H1 (cell line): ENCODE results near the gene ATP6V1F. TPM values are rescaled to one million over a fixed set of nuclear protein-coding genes. Genes with fewer than 3 reads are reported as not detected.

ENCODE experiments used
- CTCF ChIA-PET: fragments of 300-600 bp; sonication (Branson Sonifier 250); formaldehyde crosslinking; loops from one replicate; lab custom pipeline; 2021; ENCODE audit not compliant: partially characterized antibody; lab: Charles Lee
- POLR2A ChIA-PET: fragments of 300-600 bp; sonication (Branson Sonifier 250); formaldehyde crosslinking; loops from one replicate; lab custom pipeline; 2021; ENCODE audit warnings: inconsistent platforms; ENCODE audit not compliant: partially characterized antibody; lab: Charles Lee
- DNase-seq, 2 experiments: peaks; one replicate each; pipeline versions ENCODE4 v3.0.0 to v3.0.0-alpha.2; 2010 to 2022; ENCODE audit warnings: low spot score in 2 of 2, low read depth in 1 of 2, mixed read lengths in 1 of 2
- FAIRE-seq: peaks from 2 replicates; lab custom pipeline; 2011; peaks lifted over from hg19 to GRCh38; lab: Jason Lieb, UNC
- H2AFZ ChIP-seq: 2 replicates; pipeline ENCODE4 v1.8.1; 2012; ENCODE audit warnings: low read length, inconsistent platforms
- H2AK5ac ChIP-seq: 2 replicates; pipeline ENCODE4 v1.6.1; 2013; ENCODE audit warnings: low read depth, low read length
- H2BK120ac ChIP-seq: replicated peaks from 2 replicates; pipeline ENCODE3; 2013; ENCODE audit warnings: low read depth, low read length, inconsistent platforms
- H2BK12ac ChIP-seq: 2 replicates; pipeline ENCODE4 v1.6.1; 2013; ENCODE audit warnings: low read depth, low read length
- H2BK15ac ChIP-seq: 2 replicates; pipeline ENCODE4 v1.6.1; 2013; ENCODE audit warnings: low read length
- H2BK20ac ChIP-seq: 2 replicates; pipeline ENCODE4 v1.6.1; 2013; ENCODE audit warnings: low read length
- H2BK5ac ChIP-seq: 2 replicates; pipeline ENCODE4 v1.6.1; 2013; ENCODE audit warnings: low read depth, low read length
- H3K14ac ChIP-seq: 2 replicates; pipeline ENCODE4 v1.6.1; 2013; ENCODE audit warnings: inconsistent platforms; ENCODE audit not compliant: insufficient read length
- H3K18ac ChIP-seq: 2 replicates; pipeline ENCODE4 v1.6.1; 2013; ENCODE audit warnings: low read length; ENCODE audit errors: extremely low read depth
- H3K23ac ChIP-seq: 2 replicates; pipeline ENCODE4 v1.6.1; 2013; ENCODE audit warnings: inconsistent platforms; ENCODE audit not compliant: insufficient read length
- H3K23me2 ChIP-seq: 2 replicates; pipeline ENCODE4 v1.6.1; 2013; ENCODE audit warnings: low read depth, low read length
- H3K27ac ChIP-seq: 2 replicates; pipeline ENCODE4 v1.6.1; 2011; ENCODE audit warnings: low read depth, low read length, inconsistent platforms
- H3K27me3 ChIP-seq, 4 experiments: replicated peaks in 1 of 4; 1 replicate in 1 of 4; 2 replicates in 3 of 4; pipeline versions ENCODE4 v1.6.1 to v1.8.1; 2011 to 2013; ENCODE audit warnings: low read length in 3 of 4, mild to moderate bottlenecking in 3 of 4, inconsistent platforms in 2 of 4, mixed read lengths in 2 of 4, moderate library complexity in 1 of 4; ENCODE audit not compliant: control insufficient read depth in 3 of 4, insufficient read depth in 3 of 4; ENCODE audit errors: extremely low read depth in 1 of 4
- H3K36me3 ChIP-seq, 4 experiments: 2 replicates each; pipeline versions ENCODE4 v1.6.1 to v1.8.1; 2011 to 2013; ENCODE audit warnings: mild to moderate bottlenecking in 4 of 4, low read length in 3 of 4, moderate library complexity in 2 of 4, control low read depth in 1 of 4, inconsistent platforms in 1 of 4; ENCODE audit not compliant: insufficient read depth in 4 of 4, control insufficient read depth in 2 of 4
- H3K4ac ChIP-seq: replicated peaks from 2 replicates; pipeline ENCODE3; 2013; ENCODE audit warnings: low read length, low read depth, mixed read lengths, inconsistent platforms; ENCODE audit not compliant: insufficient read length
- H3K4me1 ChIP-seq, 4 experiments: replicated peaks in 1 of 4; 1 replicate in 1 of 4; 2 replicates in 3 of 4; pipeline versions ENCODE4 v1.6.1 to v1.8.1; 2011 to 2013; ENCODE audit warnings: low read length in 3 of 4, inconsistent platforms in 2 of 4, mixed read lengths in 1 of 4; ENCODE audit not compliant: insufficient read depth in 4 of 4, control insufficient read depth in 3 of 4
- H3K4me2 ChIP-seq, 2 experiments: 2 replicates each; pipeline versions ENCODE4 v1.6.1 to v1.8.1; 2011 to 2013; ENCODE audit warnings: low read depth in 2 of 2, low read length in 2 of 2, control low read depth in 1 of 2, inconsistent platforms in 1 of 2, mild to moderate bottlenecking in 1 of 2; ENCODE audit not compliant: insufficient read depth in 1 of 2
- H3K4me3 ChIP-seq, 4 experiments: fragments of 200-600, 300-600 bp in 1 of 4; sonication (generic), shearing (Covaris generic), sonication (Bioruptor Twin) in 1 of 4; 2 replicates each; pipeline versions ENCODE4 v1.5.1 to v1.8.1; 2011 to 2016; ENCODE audit warnings: low read length in 4 of 4, low read depth in 3 of 4, control low read depth in 2 of 4, inconsistent platforms in 2 of 4, mild to moderate bottlenecking in 2 of 4, mixed read lengths in 1 of 4, moderate library complexity in 1 of 4; ENCODE audit not compliant: insufficient read depth in 2 of 4; ENCODE audit errors: extremely low read depth in 1 of 4
- H3K56ac ChIP-seq: replicated peaks from 2 replicates; pipeline ENCODE3; 2013; ENCODE audit warnings: low read depth, mild to moderate bottlenecking, mixed read lengths, low read length, inconsistent platforms; ENCODE audit not compliant: insufficient read length
- H3K79me1 ChIP-seq: 2 replicates; pipeline ENCODE4 v1.6.1; 2013; ENCODE audit warnings: low read depth, low read length, control low read depth
- H3K79me2 ChIP-seq, 2 experiments: 2 replicates each; pipeline versions ENCODE4 v1.6.1 to v1.8.1; 2012 to 2013; ENCODE audit warnings: low read length in 2 of 2, mild to moderate bottlenecking in 2 of 2, inconsistent platforms in 1 of 2; ENCODE audit not compliant: insufficient read depth in 2 of 2, control insufficient read depth in 1 of 2
- H3K9ac ChIP-seq, 4 experiments: replicated peaks in 1 of 4; 1 replicate in 1 of 4; 2 replicates in 3 of 4; pipeline versions ENCODE4 v1.6.1 to v1.8.1; 2011 to 2013; ENCODE audit warnings: low read depth in 3 of 4, low read length in 3 of 4, control low read depth in 2 of 4, mild to moderate bottlenecking in 2 of 4, moderate library complexity in 2 of 4, inconsistent platforms in 1 of 4; ENCODE audit errors: extremely low read depth in 1 of 4
- H3K9me3 ChIP-seq, 2 experiments: 2 replicates each; pipeline versions ENCODE4 v1.6.1 to v1.8.1; 2012 to 2013; ENCODE audit warnings: mild to moderate bottlenecking in 2 of 2, moderate library complexity in 2 of 2, control low read depth in 1 of 2, inconsistent platforms in 1 of 2, low read depth in 1 of 2, low read length in 1 of 2, mixed read lengths in 1 of 2; ENCODE audit not compliant: insufficient read depth in 2 of 2
- H4K20me1 ChIP-seq, 2 experiments: replicated peaks in 1 of 2; 2 replicates each; pipeline versions ENCODE3 to v1.8.1; 2011 to 2013; ENCODE audit warnings: inconsistent platforms in 2 of 2, low read length in 2 of 2, mild to moderate bottlenecking in 1 of 2; ENCODE audit not compliant: insufficient read depth in 2 of 2, control insufficient read depth in 1 of 2
- H4K5ac ChIP-seq: 2 replicates; pipeline ENCODE4 v1.6.1; 2013; ENCODE audit warnings: low read length, low read depth, mixed read lengths, inconsistent platforms; ENCODE audit not compliant: insufficient read length
- H4K8ac ChIP-seq: 2 replicates; pipeline ENCODE4 v1.8.0; 2013; ENCODE audit warnings: mild to moderate bottlenecking, moderate library complexity, low read length, inconsistent platforms; ENCODE audit not compliant: insufficient read depth; ENCODE audit errors: extremely low read depth
- H4K91ac ChIP-seq: replicated peaks from 2 replicates; pipeline ENCODE3; 2013; ENCODE audit warnings: low read length, mixed read lengths, inconsistent platforms; ENCODE audit not compliant: insufficient read length
- BRCA1 ChIP-seq: IDR thresholded peaks from 2 replicates; pipeline ENCODE4 v1.6.1; 2012; ENCODE audit warnings: low read depth, low read length, improper control_type of control experiment
- CTBP2 ChIP-seq: IDR thresholded peaks from 2 replicates; pipeline ENCODE4 v1.7.0; 2011; ENCODE audit warnings: borderline replicate concordance, mild to moderate bottlenecking, moderate library complexity, mixed read lengths, low read length; ENCODE audit not compliant: insufficient read depth, insufficient read length
- HDAC6 ChIP-seq: IDR thresholded peaks from one replicate; pipeline ENCODE4 v1.7.1; 2012; ENCODE audit warnings: low read depth, mild to moderate bottlenecking, inconsistent platforms, low read length, moderate library complexity
- JUN ChIP-seq: IDR thresholded peaks from 2 replicates; pipeline ENCODE4 v1.6.1; 2011; ENCODE audit warnings: low read depth, mild to moderate bottlenecking, improper control_type of control experiment, low read length
- MAFK ChIP-seq: IDR thresholded peaks from 2 replicates; pipeline ENCODE4 v1.6.1; 2012; ENCODE audit warnings: low read depth, mild to moderate bottlenecking, improper control_type of control experiment, low read length
- MAX ChIP-seq: IDR thresholded peaks from 2 replicates; pipeline ENCODE4 v1.6.1; 2012; ENCODE audit warnings: inconsistent platforms
- POLR2AphosphoS5 ChIP-seq: IDR thresholded peaks from 2 replicates; pipeline ENCODE4 v1.6.1; 2011; ENCODE audit warnings: low read depth, low read length
- POU5F1 ChIP-seq: IDR thresholded peaks from 2 replicates; pipeline ENCODE4 v1.6.1; 2011; ENCODE audit warnings: low read depth, mild to moderate bottlenecking, low read length, moderate library complexity
- SP1 ChIP-seq: IDR thresholded peaks from 2 replicates; pipeline ENCODE4 v1.6.1; 2011; ENCODE audit warnings: low read depth, low read length
- TAF7 ChIP-seq: optimal IDR thresholded peaks from 2 replicates; pipeline ENCODE3; 2011; ENCODE audit warnings: low read depth, mild to moderate bottlenecking, inconsistent platforms, low read length, moderate library complexity, borderline replicate concordance
- USF2 ChIP-seq: IDR thresholded peaks from 2 replicates; pipeline ENCODE4 v1.6.1; 2011; ENCODE audit warnings: low read length, improper control_type of control experiment
- WGBS, 2 experiments: shearing (Covaris generic) in 1 of 2; methylation state at CpG; one replicate each; pipeline versions ENCODE4 v1.1.6 to v1.1.7; 2013 to 2015; ENCODE audit warnings: low lambda C conversion rate in 2 of 2, mixed read lengths in 2 of 2, inconsistent platforms in 1 of 2, low coverage in 1 of 2, missing lambda C conversion rate in 1 of 2; ENCODE audit not compliant: insufficient replicate concordance in 2 of 2, insufficient coverage in 1 of 2, insufficient read length in 1 of 2; ENCODE audit errors: extremely low coverage in 1 of 2, missing lambda C conversion rate in 1 of 2; 5-methylcytosine and 5-hydroxymethylcytosine counted together
- polyA plus RNA-seq, 7 experiments: library from polyadenylated mRNA; depleted of rRNA in 3 of 7; stranded (reverse) in 5 of 7; unstranded in 2 of 7; fragments of >200 nt in 5 of 7; fragments of 200-250 nt in 2 of 7; gene quantifications; 1 replicate in 5 of 7; 2 replicates in 1 of 7; 4 replicates in 1 of 7; pipeline versions ENCODE4 v1.2.1 to v1.2.3, GENCODE V29; 2011 to 2013; ENCODE audit warnings: missing spikeins in 2 of 7, mixed read lengths in 2 of 7
- total RNA-seq: library from RNA; stranded (reverse); fragmentation: NEBNext Ultra II Directional; extraction: Animal tissue kit (Norgen Biotek cat#: 25700); gene quantifications from 2 replicates; pipeline ENCODE4 v1.2.1, GENCODE V29; 2021

Gene ATP6V1F
- total and polyA plus RNA-seq, 2 of the 8 experiments (the other 6 are each of a cell fraction or from before 2014, with no cell fraction given) = 104 to 318 TPM

DNA sequence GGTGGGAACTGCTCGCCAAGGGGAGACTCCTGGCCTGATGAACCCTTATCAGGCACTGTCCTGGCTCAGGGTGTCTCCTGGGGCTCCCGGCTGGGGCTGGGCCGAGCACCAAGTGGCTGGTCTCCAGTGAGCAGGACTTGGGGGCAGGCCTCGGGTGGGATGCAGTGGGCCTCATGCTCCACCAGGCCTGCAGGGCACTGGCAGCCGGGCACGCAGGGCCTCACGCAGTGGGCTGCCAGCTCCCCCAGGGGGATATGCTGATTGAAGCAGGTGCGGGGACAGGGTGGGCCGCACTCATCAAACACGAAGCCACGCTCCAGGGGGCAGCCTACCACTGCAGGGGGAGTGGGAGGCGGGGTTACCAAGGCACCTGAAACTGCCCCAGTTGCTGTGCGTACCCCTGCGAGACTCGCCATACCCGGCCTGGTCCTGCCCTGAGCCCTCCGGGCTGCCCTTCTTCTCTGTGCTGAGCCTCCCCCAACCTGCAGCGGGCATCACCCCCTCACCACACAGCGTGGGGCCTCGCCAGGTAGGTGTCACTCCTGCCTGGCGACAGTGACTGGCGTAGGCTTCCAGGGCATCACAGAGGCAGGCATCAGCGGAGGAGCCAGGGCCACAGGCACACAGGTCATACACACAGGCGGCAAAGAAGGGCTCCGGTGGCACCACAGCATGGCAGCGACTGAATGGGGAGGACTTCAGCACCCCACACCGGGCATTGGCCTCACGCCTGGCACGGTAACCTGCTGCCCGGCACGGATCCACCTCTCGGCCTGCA is 14.5 kb downstream of the ATP6V1F start:
- no peak overlapping the region for H4K8ac ChIP-seq
- no peak overlapping the region for H3K14ac ChIP-seq
- no peak overlapping the region for H3K56ac ChIP-seq
- no peaks in the 10 kb centered on the region for H4K20me1 ChIP-seq
- no peak overlapping the region for H4K5ac ChIP-seq
- no peak overlapping the region for H2BK12ac ChIP-seq
- H3K18ac ChIP-seq = no peak overlapping the region
- no peaks in the 10 kb centered on the region for H3K36me3 ChIP-seq
- H3K4ac ChIP-seq = no peak overlapping the region
- no peak overlapping the region for H4K91ac ChIP-seq
- H2BK5ac ChIP-seq = no peak overlapping the region
- DNase-seq (no peak), FAIRE-seq (no peak)
- no peak overlapping the region for H2BK15ac ChIP-seq
- H3K9ac ChIP-seq = no peak overlapping the region
- no peak overlapping the region for H2BK20ac ChIP-seq
- H2AK5ac ChIP-seq = no peak overlapping the region
- peaks cover 0 to 7% (median 5%) of the 10 kb centered on the region in 4 experiments; a peak in 3 of 7 replicates for H3K4me1 ChIP-seq
- no peaks in the 10 kb centered on the region for H3K79me2 ChIP-seq
- no peak overlapping the region for H2BK120ac ChIP-seq
- H3K4me3 ChIP-seq = no peak overlapping the region
- peaks cover 2% of the 10 kb centered on the region; the same call in 1 of the 2 replicates for H3K23me2 ChIP-seq
- H3K9me3 ChIP-seq = no peaks in the 10 kb centered on the region
- no peak overlapping the region for H3K23ac ChIP-seq
- ChIA-PET POLR2A (interaction anchor here (1.3 to 3.5 kb wide), 2 partner anchors 8 to 15 kb away, joined by 3 to 22 read pairs; partner anchors contain the start of gene ATP6V1F), CTCF (interaction anchor here (0.7 to 10.3 kb wide), 6 partner anchors 8 to 151 kb away, joined by 3 to 189 read pairs (median 61); partner anchors contain the start of gene ATP6V1F)
- H3K27me3 ChIP-seq = peaks cover 0 to 2% (median under 1%) of the 10 kb centered on the region in 4 experiments; a peak in 2 of 7 replicates
- 91% methylated on average over 25 of the region's 32 CpGs; no CpG with 5 or more reads in 1 of the 2 experiments for WGBS, 2 experiments
- no peak overlapping the region for H3K27ac ChIP-seq
- no peak overlapping the region for H2AFZ ChIP-seq
- no peak overlapping the region for H3K4me2 ChIP-seq
- no peaks in the 10 kb centered on the region; the same call in 1 of the 2 replicates for H3K79me1 ChIP-seq
- no peak for TF ChIP-seq BRCA1
- TF ChIP-seq SP1 = no peak
- TF ChIP-seq USF2 = no peak
- TF ChIP-seq HDAC6 = no peak
- no peak for TF ChIP-seq MAX
- no peak for TF ChIP-seq POU5F1
- TF ChIP-seq JUN = no peak
- TF ChIP-seq POLR2AphosphoS5 = no peak
- no peak for TF ChIP-seq CTBP2
- no peak for TF ChIP-seq MAFK
- TF ChIP-seq TAF7 = no peak
